GM12878 (cell line): ENCODE measurements around the gene EMC1. TPM values are rescaled to one million over a fixed set of nuclear protein-coding genes. Genes with fewer than 3 reads are reported as not detected.
"Not testable (repeated sequence)": the region's sequence is repeated elsewhere in the genome, so short reads cannot be mapped to it uniquely, and the experiment has no call there.

Source experiments
- ATAC-seq: fragments of 200-7000 bp; cut with Tn5 transposase; 3 replicates; pipeline ENCODE4 v1.9.1; 2020; ENCODE audit warnings: mild to moderate bottlenecking, moderate library complexity
- BruUV-seq: library from RNA; stranded (reverse); fragments of 400-500 nt; replicated peaks from 2 replicates; lab custom pipeline; 2021; lab: Mats Ljungman, UMichigan
- CTCF ChIA-PET: fragments of 300-600 bp; sonication (Branson Sonifier 250); formaldehyde crosslinking; extraction: SDS; loops from one replicate; lab custom pipeline; 2021; ENCODE audit warnings: inconsistent platforms; lab: Yijun Ruan, JAX
- POLR2A ChIA-PET: fragments of 350-600 bp; formaldehyde crosslinking; extraction: SDS; loops from one replicate; lab custom pipeline; 2021; ENCODE audit warnings: inconsistent platforms; lab: Charles Lee
- RAD21 ChIA-PET: fragments of 300-600 bp; sonication (Branson Sonifier 250); formaldehyde crosslinking; loops from one replicate; lab custom pipeline; 2023; ENCODE audit warnings: antibody characterized with exemption; ENCODE audit not compliant: unreplicated experiment; lab: Charles Lee
- SMC1A ChIA-PET: fragments of 300-600 bp; sonication (Branson Sonifier 250); formaldehyde crosslinking; loops from one replicate; lab custom pipeline; 2023; ENCODE audit not compliant: unreplicated experiment, uncharacterized antibody; lab: Charles Lee
- DNase-seq: peaks from one replicate; pipeline ENCODE4 v3.0.0-alpha.2; 2011; ENCODE audit warnings: low read depth, low spot score
- FAIRE-seq: peaks from 3 replicates; lab custom pipeline; 2011; peaks lifted over from hg19 to GRCh38; lab: Jason Lieb, UNC
- H2AFZ ChIP-seq: 2 replicates; pipeline ENCODE4 v1.6.0; 2011; ENCODE audit warnings: low read depth, low read length, control low read depth; ENCODE audit not compliant: control insufficient read depth
- H3K27ac ChIP-seq: 2 replicates; pipeline ENCODE4 v1.5.1; 2011; ENCODE audit warnings: control low read depth; ENCODE audit not compliant: control insufficient read depth, insufficient read depth
- H3K27me3 ChIP-seq, 2 experiments: replicated peaks in 1 of 2; 2 replicates each; pipeline versions ENCODE4 v1.6.0 to v1.6.1; 2011; ENCODE audit warnings: low read length in 1 of 2; ENCODE audit not compliant: control insufficient read depth in 2 of 2, insufficient read depth in 2 of 2
- H3K36me3 ChIP-seq, 2 experiments: 2 replicates each; pipeline ENCODE4 v1.5.1; 2011; ENCODE audit warnings: low read length in 1 of 2; ENCODE audit not compliant: control insufficient read depth in 2 of 2, insufficient read depth in 2 of 2
- H3K4me1 ChIP-seq: 2 replicates; pipeline ENCODE4 v1.6.1; 2011; ENCODE audit warnings: mild to moderate bottlenecking, low read length, moderate library complexity, mixed read lengths; ENCODE audit not compliant: control insufficient read depth, insufficient read depth
- H3K4me2 ChIP-seq: 2 replicates; pipeline ENCODE4 v1.6.0; 2011; ENCODE audit warnings: control low read depth; ENCODE audit not compliant: control insufficient read depth, insufficient read depth
- H3K4me3 ChIP-seq: fragments of 200-600 bp; sonication (generic); 2 replicates; pipeline ENCODE4 v1.5.1; 2016
- H3K79me2 ChIP-seq: 2 replicates; pipeline ENCODE4 v1.6.0; 2011; ENCODE audit warnings: low read length; ENCODE audit not compliant: control insufficient read depth, insufficient read depth
- H3K9ac ChIP-seq: 2 replicates; pipeline ENCODE4 v1.8.0; 2011; ENCODE audit warnings: low read length, control low read depth, mixed read lengths; ENCODE audit not compliant: control insufficient read depth, insufficient read depth
- H3K9me3 ChIP-seq: replicated peaks from 3 replicates; pipeline ENCODE4 v1.5.1; 2011; ENCODE audit warnings: mild to moderate bottlenecking, low read length; ENCODE audit not compliant: control insufficient read depth, insufficient read depth
- H4K20me1 ChIP-seq: 2 replicates; pipeline ENCODE4 v1.6.0; 2011; ENCODE audit not compliant: control insufficient read depth, insufficient read depth
- ATF7 ChIP-seq: fragments of 450-650 bp; IDR thresholded peaks from 2 replicates; pipeline ENCODE4 v1.6.1; 2016; ENCODE audit warnings: low read depth, mild to moderate bottlenecking
- EED ChIP-seq: sonication (generic); IDR thresholded peaks from 2 replicates; pipeline ENCODE4 v1.6.1; 2016; ENCODE audit warnings: antibody characterized with exemption, low read depth
- RELB ChIP-seq: fragments of 450-650 bp; IDR thresholded peaks from 2 replicates; pipeline ENCODE4 v1.6.1; 2017; ENCODE audit warnings: low read depth, mild to moderate bottlenecking, moderate library complexity
- USF1 ChIP-seq: IDR thresholded peaks from 2 replicates; pipeline ENCODE4 v1.6.1; 2011; ENCODE audit warnings: borderline replicate concordance, low read depth, mild to moderate bottlenecking, moderate library complexity, mixed read lengths, low read length; ENCODE audit not compliant: insufficient read depth; ENCODE audit errors: extremely low read length
- WGBS: methylation state at CpG from one replicate; pipeline ENCODE4 v1.1.6; 2016; ENCODE audit warnings: low lambda C conversion rate; ENCODE audit not compliant: insufficient replicate concordance, insufficient coverage; ENCODE audit errors: missing lambda C conversion rate; 5-methylcytosine and 5-hydroxymethylcytosine counted together
- in situ Hi-C: fragments of 300-500 bp; cut with MboI; formaldehyde crosslinking; loops from 9 replicates; pipeline ENCODE4 v1.14.3; 2018; ENCODE audit warnings: mixed read lengths
- intact Hi-C: fragments of 100-400 bp; cut with micrococcal nuclease; formaldehyde crosslinking; loops from one replicate; pipeline ENCODE4 v1.14.2; 2022; ENCODE audit not compliant: unreplicated experiment
- polyA plus RNA-seq, 11 experiments: library from polyadenylated mRNA; depleted of rRNA in 4 of 11; unstranded in 6 of 11; stranded (reverse) in 5 of 11; fragments of >200 nt; fragmentation: Nextera tagmentation in 4 of 11; fragmentation: Illumina TruSeq in 1 of 11; extraction: Ambion mirVana in 4 of 11; extraction: Trizol in 1 of 11; gene quantifications; 1 replicate in 1 of 11; 2 replicates in 10 of 11; pipeline versions ENCODE4 v1.2.1 to v1.2.3, GENCODE V29; 2011 to 2016; ENCODE audit warnings: inconsistent platforms in 2 of 11, missing spikeins in 2 of 11, low read depth in 1 of 11
- total RNA-seq, 4 experiments: library from RNA; depleted of rRNA in 3 of 4; stranded (reverse); fragments of >200 nt in 3 of 4; fragmentation: Illumina TruSeq in 1 of 4; extraction: Trizol in 1 of 4; gene quantifications; 2 replicates each; pipeline versions ENCODE4 v1.2.1 to v1.2.3, GENCODE V29; 2013 to 2021

Gene EMC1
- total and polyA plus RNA-seq, 10 of the 15 experiments (the other 5 are each of a cell fraction or from before 2014, with no cell fraction given): 12.2 to 43.6 (median 20.6) TPM

DNA sequence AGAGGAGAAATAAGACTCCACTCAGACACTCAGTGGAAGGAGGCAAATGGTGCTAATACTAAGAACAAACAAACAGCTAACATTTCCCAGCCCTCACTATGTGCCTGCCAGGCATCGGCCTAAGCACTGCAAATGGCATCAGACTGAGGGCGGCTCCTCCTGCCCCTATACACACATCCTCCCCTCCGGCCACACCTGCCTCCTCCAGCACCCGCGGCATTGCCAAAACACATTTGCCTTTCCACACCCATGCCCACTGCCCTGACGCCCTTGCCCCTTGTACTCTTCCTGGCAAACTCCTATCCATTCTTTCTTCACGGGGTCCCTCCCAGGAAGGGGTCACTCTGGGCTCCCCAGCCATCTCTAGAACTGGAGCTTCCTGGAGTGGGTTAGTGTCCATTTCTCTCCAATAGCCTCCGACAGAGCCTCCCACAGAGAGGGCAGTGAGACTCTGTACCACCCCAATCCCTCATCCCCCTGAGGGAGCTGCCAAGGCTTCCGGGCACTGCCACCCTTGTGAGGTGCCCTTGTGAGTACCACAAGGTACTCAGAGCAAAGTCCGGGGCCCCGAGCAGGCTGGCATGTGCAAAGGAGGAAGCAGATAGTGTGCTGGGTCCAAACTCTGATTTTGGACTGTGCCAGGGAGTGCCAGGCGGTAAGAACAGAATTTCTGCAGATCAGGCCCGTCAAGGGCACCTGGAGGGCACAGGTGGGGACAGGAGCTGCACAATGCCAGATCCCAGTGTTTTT, 36.3 kb upstream of the EMC1 start (continued):
- TF ChIP-seq EED: no peak
- no peak for TF ChIP-seq USF1
- TF ChIP-seq RELB: no peak
- no peak for TF ChIP-seq ATF7

- H3K4me1 ChIP-seq, H3K9me3 ChIP-seq, POLR2A ChIA-PET, SMC1A ChIA-PET, H2AFZ ChIP-seq, H3K27ac ChIP-seq, in situ Hi-C loops, H3K4me2 ChIP-seq, BruUV-seq, H3K36me3 ChIP-seq, H3K79me2 ChIP-seq, H3K9ac ChIP-seq, CTCF ChIA-PET, intact Hi-C loops, H4K20me1 ChIP-seq, RAD21 ChIA-PET, H3K27me3 ChIP-seq, ATAC-seq, FAIRE-seq, DNase-seq, H3K4me3 ChIP-seq: not testable (repeated sequence)
- 25% methylated on average over 3 of the region's 3 CpGs for WGBS
Measured at GRCh38 chr1:19285807-19286206, 34.5 kb upstream of the EMC1 start.

GRCh38 chr1:19285366-19285765, 34.0 kb upstream of the EMC1 start:
- intact Hi-C loops, DNase-seq, H3K79me2 ChIP-seq, H3K27ac ChIP-seq, H3K27me3 ChIP-seq, H2AFZ ChIP-seq, POLR2A ChIA-PET, FAIRE-seq, SMC1A ChIA-PET, H3K4me3 ChIP-seq, H4K20me1 ChIP-seq, H3K9ac ChIP-seq, H3K9me3 ChIP-seq, H3K4me2 ChIP-seq, H3K4me1 ChIP-seq, CTCF ChIA-PET, ATAC-seq, in situ Hi-C loops, H3K36me3 ChIP-seq, BruUV-seq: not testable (repeated sequence)
- RAD21 ChIA-PET: interaction anchor here (0.6 kb wide), 1 partner anchor 14 kb away, joined by 3 read pairs; no protein-coding TSS in a partner anchor
- 59% methylated on average over 3 of the region's 3 CpGs for WGBS
